ENCODE results near the gene AFG1L.
"Not testable (repeated sequence)": the region's sequence is repeated elsewhere in the genome, so short reads cannot be mapped to it uniquely, and the experiment has no call there.

The AFG1L gene

DNA sequence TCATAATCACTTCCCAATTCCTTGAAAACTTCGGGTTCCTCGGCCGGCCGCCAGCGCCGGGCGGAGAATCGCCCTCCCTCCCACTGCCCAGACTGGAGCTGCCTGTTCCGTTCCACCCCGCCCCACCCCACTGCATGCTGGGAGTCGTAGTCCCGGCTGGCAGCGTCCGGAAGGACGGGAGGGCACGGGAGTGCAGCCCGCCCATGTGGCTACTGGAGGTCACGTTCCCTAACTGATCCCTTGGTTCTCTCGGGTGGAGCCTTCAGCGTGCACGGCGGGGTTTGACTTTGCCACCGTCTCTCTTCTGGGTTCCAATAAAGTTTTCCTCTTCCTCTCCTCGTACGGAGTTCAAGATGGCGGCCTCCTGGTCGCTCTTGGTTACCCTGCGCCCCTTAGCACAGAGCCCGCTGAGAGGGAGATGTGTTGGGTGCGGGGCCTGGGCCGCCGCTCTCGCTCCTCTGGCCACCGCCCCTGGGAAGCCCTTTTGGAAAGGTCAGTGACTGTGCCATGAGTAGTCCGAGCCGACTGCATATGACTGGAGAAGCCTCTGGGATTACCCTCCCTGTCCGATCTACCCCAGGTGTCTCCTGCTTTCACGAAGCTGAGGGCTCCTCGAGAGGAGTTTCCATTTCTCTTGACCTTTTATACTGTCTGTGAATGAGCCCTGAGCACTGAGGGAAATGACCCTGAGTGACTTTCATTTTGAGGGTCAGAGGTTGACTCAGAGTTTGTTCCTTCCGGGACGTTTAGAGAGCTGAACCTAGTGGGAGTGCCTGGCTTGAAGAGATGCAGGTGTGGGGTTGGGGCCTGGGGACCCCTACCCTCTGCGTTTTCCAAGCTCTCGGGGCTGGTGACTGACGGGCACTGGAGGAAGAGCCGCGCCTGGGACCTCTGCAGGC, at the start of gene AFG1L:
TSS of gene AFG1L (plus strand) at position 328 of the 899 bp plus-strand sequence. CDS start at position 354, 26 bp downstream.
- DNase-seq (ENCODE audit: low read depth in 1 of 2, low spot score in 1 of 2) = peak; percentile 46 to 90
- TF ChIP-seq JUND (IDR thresholded peaks at IDR 0.05; ENCODE audit: low read depth) = no peak
- in situ Hi-C loops (cut with HindIII; ENCODE audit: low pct_unique_long_range_greater_than_20kb, low sequenced_read_pairs) = no loop called here

DNA sequence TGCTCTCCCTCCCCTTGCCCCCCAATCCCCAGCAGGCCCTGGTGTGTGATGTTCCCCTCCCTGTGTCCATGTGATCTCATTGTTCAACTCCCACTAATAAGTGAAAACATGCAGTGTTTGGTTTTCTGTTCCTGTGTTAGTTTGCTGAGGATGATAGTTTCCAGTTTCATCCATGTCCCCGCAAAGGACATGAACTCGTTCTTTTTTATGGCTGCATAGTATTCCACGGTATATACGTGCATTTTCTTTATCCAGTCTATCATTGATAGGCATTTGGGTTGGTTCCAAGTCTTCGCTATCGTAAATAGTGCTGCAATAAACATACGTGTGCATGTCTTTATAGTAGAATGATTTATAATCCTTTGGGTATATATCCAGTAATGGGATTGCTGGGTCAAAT, 49.8 kb upstream of the AFG1L start:
- in situ Hi-C loops (cut with HindIII; ENCODE audit: low pct_unique_long_range_greater_than_20kb, low sequenced_read_pairs); DNase-seq (ENCODE audit: low read depth in 1 of 2, low spot score in 1 of 2): not testable (repeated sequence)

DNA sequence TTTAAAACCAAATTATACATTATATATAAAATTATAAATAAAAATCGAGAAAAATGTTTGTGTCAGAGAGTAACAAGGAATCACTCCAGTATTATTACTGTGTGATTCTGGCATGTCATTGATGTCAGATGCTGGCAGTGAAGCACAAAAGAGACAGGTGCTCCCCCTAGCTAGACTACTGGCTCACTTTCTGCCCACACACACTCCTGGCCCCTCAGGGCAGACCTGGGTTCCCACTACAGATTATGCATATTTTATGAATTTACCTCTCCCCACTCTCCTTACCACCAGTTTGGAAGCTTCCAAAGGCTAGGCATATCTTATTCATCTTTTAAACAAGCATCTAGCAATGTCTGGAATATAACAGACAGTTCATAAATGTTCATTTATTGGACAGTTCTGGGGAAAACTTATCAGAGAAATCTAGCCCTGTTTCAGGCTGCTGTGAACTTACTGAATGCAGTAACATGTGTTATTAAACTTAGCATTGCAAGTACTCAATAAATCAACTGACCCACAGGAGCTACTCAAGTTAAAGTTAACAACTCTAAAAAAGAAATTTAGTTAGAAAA, 46.8 kb upstream of the AFG1L start:
- no peak for TF ChIP-seq JUND (IDR thresholded peaks at IDR 0.05; ENCODE audit: low read depth)
- no peak for DNase-seq (ENCODE audit: low read depth in 1 of 2, low spot score in 1 of 2)
- in situ Hi-C loops (cut with HindIII; ENCODE audit: low pct_unique_long_range_greater_than_20kb, low sequenced_read_pairs) = no loop called here

DNA sequence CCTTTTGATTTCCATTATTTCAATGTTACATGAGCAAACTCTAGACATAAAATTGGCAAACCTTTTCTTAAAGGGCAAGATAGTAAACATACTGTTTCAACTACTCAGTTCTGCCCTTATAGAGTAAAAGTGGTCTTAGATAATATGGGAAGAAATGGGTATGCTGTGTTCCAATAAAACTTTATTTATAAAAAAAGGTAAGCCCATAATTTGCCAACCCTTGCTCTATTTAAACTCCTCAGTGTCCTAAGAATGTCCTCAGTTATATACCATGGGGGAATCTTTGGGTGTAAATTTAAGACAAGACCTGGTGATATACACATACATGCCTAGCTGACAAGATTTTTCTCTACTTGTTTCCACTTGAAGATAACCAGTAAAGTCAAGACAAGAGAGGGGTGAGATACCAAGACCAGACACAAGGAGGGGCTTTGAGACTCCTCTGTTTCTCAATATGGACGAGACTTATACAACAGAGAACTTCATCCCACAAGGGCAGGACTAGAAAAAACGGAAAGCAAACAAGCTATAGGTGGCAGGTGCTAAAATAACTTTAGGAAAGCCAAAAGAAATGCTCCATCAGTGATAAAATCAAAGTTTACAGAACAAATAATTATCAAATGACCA, 44.5 kb upstream of the AFG1L start:
- peak in 1 of 2 experiments; percentile 5 for DNase-seq (ENCODE audit: low read depth in 1 of 2, low spot score in 1 of 2)
- no peak for TF ChIP-seq JUND (IDR thresholded peaks at IDR 0.05; ENCODE audit: low read depth)
- in situ Hi-C loops (cut with HindIII; ENCODE audit: low pct_unique_long_range_greater_than_20kb, low sequenced_read_pairs) = no loop called here

DNA sequence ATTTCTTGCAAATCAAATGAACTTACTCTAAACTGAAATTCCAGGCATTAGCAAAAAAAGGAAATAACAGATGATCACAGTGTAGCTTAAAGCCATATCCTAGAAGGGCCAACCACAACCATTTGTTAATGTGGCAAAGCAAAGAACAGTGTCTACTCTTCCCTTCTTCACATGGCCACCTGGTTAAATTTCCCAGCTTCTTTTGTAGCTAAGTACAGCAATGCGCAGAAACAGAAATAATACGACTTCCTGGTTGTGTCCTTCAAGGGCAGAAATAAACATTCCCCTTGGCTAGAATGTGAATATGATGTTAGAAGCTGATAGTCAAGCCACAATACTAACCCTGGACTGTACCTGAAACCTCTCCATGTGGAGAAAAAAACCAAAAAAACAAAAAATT, 43.6 kb upstream of the AFG1L start:
- peak in 1 of 2 experiments; percentile 10 for DNase-seq (ENCODE audit: low read depth in 1 of 2, low spot score in 1 of 2)
- no peak for TF ChIP-seq JUND (IDR thresholded peaks at IDR 0.05; ENCODE audit: low read depth)
- in situ Hi-C loops (cut with HindIII; ENCODE audit: low pct_unique_long_range_greater_than_20kb, low sequenced_read_pairs) = no loop called here

DNA sequence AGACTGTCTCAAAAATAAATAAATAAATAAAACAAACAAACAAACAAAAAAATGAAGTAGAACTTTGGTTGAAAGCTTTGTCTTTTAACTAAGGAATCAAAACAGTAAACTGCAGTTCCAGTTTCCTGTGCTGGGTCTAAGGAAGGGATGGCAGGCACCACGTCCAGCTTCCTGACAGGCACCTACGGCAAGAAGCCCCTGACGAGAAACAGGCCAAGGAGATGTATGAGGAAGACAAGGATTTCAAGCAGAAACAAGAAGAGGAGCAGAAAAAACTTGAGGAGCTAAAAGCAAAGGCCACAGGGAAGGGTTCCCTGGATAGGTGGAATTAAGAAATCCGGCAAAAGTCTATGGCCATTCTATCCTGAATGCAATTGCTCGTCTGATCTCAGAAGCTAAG, 42.8 kb upstream of the AFG1L start:
- no peak for TF ChIP-seq JUND (IDR thresholded peaks at IDR 0.05; ENCODE audit: low read depth)
- DNase-seq (ENCODE audit: low read depth in 1 of 2, low spot score in 1 of 2) = no peak
- in situ Hi-C loops (cut with HindIII; ENCODE audit: low pct_unique_long_range_greater_than_20kb, low sequenced_read_pairs) = no loop called here

DNA sequence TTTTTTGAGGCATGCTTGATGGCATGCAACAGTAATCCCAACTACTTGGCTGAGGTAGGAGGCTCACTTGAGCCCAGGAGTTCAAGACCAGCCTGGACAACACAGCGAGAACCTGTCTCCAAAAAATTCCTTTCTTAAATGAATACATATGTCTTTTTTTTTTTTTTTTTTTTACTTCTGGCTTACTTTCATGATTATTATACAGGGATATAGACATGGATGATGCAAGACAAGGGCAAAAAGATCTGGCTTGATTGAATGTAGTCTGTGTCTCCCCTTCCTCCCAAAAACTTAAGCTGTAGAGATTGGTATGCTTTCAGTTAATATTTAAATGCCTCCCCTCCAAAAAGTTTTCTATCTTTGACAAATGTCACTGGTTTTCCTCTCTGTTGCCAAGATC, 41.6 kb upstream of the AFG1L start:
- no peak for TF ChIP-seq JUND (IDR thresholded peaks at IDR 0.05; ENCODE audit: low read depth)
- in situ Hi-C loops (cut with HindIII; ENCODE audit: low pct_unique_long_range_greater_than_20kb, low sequenced_read_pairs) = no loop called here
- no peak for DNase-seq (ENCODE audit: low read depth in 1 of 2, low spot score in 1 of 2)

DNA sequence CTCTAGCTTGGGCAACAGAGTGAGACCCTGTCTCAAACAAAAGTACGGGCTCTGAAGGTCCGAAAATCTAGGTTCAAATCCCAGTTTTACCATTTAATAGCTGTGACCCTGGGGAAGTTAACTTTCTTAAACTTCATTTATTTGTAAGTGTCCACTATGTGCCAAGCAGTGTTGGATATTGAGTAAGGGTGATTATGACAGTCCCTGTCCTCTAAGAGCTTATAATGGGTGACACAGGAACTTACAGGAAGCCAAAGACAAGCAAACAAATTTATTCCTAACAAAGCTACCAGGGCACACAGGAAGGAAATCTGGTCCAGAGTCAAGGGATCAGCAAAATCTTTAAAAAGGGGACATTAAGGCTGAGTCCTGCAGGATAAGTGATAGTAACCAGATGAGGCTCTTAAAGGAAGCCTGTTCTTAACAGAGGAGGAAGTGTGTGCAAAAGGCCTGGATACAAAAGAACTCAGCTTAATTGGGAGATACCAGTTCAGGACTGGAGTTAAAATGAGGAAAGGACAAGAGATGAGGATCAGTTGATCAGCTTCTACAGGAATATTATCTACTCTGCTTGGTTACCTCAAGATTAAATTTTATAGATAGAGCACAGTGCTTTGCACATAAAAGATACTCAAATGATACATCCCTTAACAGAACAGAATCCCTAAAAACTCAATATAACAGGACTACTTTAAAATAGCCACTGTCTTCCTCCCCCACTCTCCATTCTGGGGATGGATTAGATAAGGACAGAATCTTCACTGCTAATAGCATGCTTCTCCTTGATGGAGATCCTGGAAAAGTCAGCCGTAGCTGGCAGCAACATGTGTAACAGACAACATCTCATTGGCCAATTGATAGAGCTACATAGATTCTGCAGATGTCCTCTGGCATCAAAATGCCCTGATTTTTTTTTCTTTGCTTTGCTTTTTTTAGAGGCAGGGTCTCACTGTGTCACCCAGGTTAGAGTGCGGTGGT, 40.1 kb upstream of the AFG1L start:
- in situ Hi-C loops (cut with HindIII; ENCODE audit: low pct_unique_long_range_greater_than_20kb, low sequenced_read_pairs) = no loop called here
- DNase-seq (ENCODE audit: low read depth in 1 of 2, low spot score in 1 of 2) = no peak
- no peak for TF ChIP-seq JUND (IDR thresholded peaks at IDR 0.05; ENCODE audit: low read depth)

DNA sequence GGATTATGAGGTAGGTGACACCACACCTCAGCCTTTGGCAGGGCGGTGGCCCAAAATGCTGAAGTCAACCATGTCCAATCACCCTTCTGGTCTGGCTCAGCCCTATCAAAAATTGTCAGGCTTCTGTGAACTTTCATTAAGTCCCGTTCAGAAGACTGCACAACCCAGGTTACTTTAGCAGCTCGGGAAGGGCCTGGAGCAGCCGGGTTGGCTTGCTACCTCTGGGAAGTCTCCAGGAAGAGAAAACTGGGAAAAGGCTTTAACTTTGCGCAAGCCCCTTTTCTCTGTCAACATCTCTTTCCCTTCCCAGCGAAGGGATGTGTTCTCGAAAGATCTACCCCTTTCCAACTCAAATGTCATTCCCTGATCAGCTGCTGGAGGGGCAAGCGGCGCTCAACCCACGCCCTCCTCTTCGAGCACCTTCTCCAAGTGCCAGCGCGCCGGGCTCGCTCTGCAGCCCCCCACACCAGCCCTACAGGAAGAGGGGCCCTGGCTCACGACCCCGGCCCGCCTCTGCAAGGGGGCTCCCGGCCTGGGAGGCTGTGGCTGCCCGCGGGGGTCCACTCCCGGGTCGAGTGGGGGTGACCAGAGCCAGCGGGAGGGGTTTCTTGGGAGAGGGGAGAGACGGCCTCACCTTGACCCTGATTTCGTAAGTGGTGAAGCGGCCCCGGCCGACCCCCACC, 34.6 kb upstream of the AFG1L start:
- in situ Hi-C loops (cut with HindIII; ENCODE audit: low pct_unique_long_range_greater_than_20kb, low sequenced_read_pairs) = no loop called here
- peak in 1 of 2 experiments; percentile 30 for DNase-seq (ENCODE audit: low read depth in 1 of 2, low spot score in 1 of 2)
- no peak for TF ChIP-seq JUND (IDR thresholded peaks at IDR 0.05; ENCODE audit: low read depth)

DNA sequence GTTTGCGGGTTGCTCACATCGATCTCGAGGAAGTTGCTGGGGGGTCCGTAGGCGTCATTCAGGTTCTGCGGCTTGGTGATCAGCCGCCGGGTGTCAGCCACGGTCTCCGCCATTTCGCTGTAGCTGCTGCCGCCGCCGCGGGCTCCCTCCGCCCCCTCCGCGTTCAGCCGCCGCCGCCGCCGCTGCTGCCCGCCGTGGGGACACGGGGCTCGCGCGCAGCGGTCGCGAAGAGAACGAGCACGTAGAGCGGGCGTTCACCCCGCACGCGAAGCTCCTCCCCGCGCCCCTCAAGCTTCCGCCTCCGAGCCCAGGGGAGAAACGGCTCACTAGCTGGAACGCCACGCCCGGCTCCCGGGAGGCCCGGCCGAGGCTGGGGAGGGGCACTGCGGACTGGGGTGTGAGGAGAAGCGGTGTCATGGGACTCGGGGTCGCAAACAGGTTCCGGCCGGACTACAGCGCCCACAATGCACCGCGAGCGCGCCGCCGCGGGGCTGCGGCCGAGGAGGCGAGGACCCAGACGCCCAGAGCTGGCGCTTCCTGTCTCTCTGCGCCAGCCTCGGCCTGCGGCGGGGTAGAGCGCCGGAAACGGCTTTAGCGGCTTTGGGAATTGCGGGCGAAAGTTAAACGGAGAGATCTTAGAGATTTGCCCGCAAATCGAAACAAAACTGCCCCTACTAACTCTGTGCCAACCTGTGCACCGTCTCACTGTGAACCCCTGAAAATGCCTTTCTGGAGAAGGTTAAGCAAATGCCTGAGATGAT, 33.9 kb upstream of the AFG1L start, which contains the start of gene SNX3:
TSS of gene SNX3 (minus strand) at position 232 of the 761 bp plus-strand sequence. CDS start at position 113, 119 bp downstream.
- DNase-seq (ENCODE audit: low read depth in 1 of 2, low spot score in 1 of 2) = peak; percentile 81 to 96
- in situ Hi-C loops (cut with HindIII; ENCODE audit: low pct_unique_long_range_greater_than_20kb, low sequenced_read_pairs) = no loop called here
- no peak for TF ChIP-seq JUND (IDR thresholded peaks at IDR 0.05; ENCODE audit: low read depth)

DNA sequence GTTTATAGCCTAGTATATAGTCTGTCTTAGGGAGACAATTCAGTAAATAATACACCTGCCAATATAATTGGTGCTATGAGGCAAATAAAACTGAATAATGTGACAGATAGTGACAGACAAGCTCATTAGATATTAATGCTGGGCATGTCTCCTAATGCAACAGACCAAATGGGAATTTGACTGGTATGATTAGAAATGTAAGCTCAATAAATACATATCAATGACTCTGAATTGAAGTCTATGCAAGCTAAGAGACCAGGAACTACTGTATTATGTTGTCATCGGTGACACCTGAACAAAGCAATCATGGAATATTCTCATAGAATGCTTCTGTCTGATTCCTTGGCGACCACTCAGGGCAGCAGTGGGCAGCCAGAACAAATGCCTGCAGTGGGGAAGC, 31.5 kb upstream of the AFG1L start:
- DNase-seq (ENCODE audit: low read depth in 1 of 2, low spot score in 1 of 2) = no peak
- TF ChIP-seq JUND (IDR thresholded peaks at IDR 0.05; ENCODE audit: low read depth) = no peak
- in situ Hi-C loops (cut with HindIII; ENCODE audit: low pct_unique_long_range_greater_than_20kb, low sequenced_read_pairs) = no loop called here
